ENCODE data around the gene TRH. TPM values are rescaled to one million over a fixed set of nuclear protein-coding genes. Genes with fewer than 3 reads are reported as not detected.

The TRH gene
- polyA plus RNA-seq (ENCODE audit: insufficient read length in 10 of 10) = under 1 TPM; 0.13 to 0.57 (median 0.35) TPM
- long read RNA-seq, donor 1 = 0 reads
- long read RNA-seq, donor 2 = 0 reads
- long read RNA-seq, donor 3 = 0 reads
- long read RNA-seq, donor 4 = 0 reads
- long read RNA-seq, donor 5, partial matches to known transcripts = 0 of 1 reads
- long read RNA-seq, donor 5, other reads (novel, unspliced or antisense) = 0 of 1 reads
- long read RNA-seq, donor 6 = 0 reads
- long read RNA-seq, donor 7 = 0 reads
- long read RNA-seq, donor 8 = 0 reads
- long read RNA-seq, donor 9 = 0 reads

- DNase-seq = no peak
Observed at GRCh38 chr3:129974564-129974832, at the start of gene TRH. Gene TRH, plus strand, starts transcription at chr3:129974720. Its CDS starts 1,097 bp downstream, at chr3:129975817.

- DNase-seq = no peak
Observed at GRCh38 chr3:129927072-129927471, 47.4 kb upstream of the TRH start.

- DNase-seq = no peak
Observed at GRCh38 chr3:129929383-129929782, 45.1 kb upstream of the TRH start.

- DNase-seq = no peak
Observed at GRCh38 chr3:129933471-129933870, 41.0 kb upstream of the TRH start.

GRCh38 chr3:129934234-129935123 lies 40.0 kb upstream of the TRH start:
- peak; percentile 32 to 66 (median 48) for DNase-seq

GRCh38 chr3:129936757-129937156 lies 37.8 kb upstream of the TRH start:
- peak; percentile 21 to 58 (median 27) for DNase-seq

- DNase-seq = no peak
Observed at GRCh38 chr3:129937717-129938116, 36.8 kb upstream of the TRH start.

- DNase-seq = no peak
Observed at GRCh38 chr3:129938140-129938930, 36.2 kb upstream of the TRH start.

- DNase-seq = no peak
Observed at GRCh38 chr3:129940086-129940485, 34.4 kb upstream of the TRH start.

- peak; percentile 44 to 76 (median 58) for DNase-seq
Observed at GRCh38 chr3:129942296-129942695, 32.2 kb upstream of the TRH start.

- no peak for DNase-seq
Observed at GRCh38 chr3:129943020-129943419, 31.5 kb upstream of the TRH start.

- no peak for DNase-seq
Observed at GRCh38 chr3:129944709-129945108, 29.8 kb upstream of the TRH start.

- DNase-seq = no peak
Observed at GRCh38 chr3:129947538-129948240, 26.8 kb upstream of the TRH start.

- DNase-seq = no peak
Observed at GRCh38 chr3:129950318-129951046, 24.0 kb upstream of the TRH start.

- DNase-seq = no peak
Observed at GRCh38 chr3:129952556-129953355, 21.8 kb upstream of the TRH start.

GRCh38 chr3:129953621-129954020 lies 20.9 kb upstream of the TRH start:
- no peak for DNase-seq

- peak in 1 of 3 donors; percentile 35 for DNase-seq
Observed at GRCh38 chr3:129954514-129954913, 20.0 kb upstream of the TRH start.

GRCh38 chr3:129956936-129957335 lies 17.6 kb upstream of the TRH start:
- no peak for DNase-seq

- no peak for DNase-seq
Observed at GRCh38 chr3:129958755-129959154, 15.8 kb upstream of the TRH start.

- DNase-seq = no peak
Observed at GRCh38 chr3:129961141-129961541, 13.4 kb upstream of the TRH start.

All from muscle of back (tissue), 13 donors.